HG03432 (cell line): Measurements from ENCODE around the gene DNAJC17.

ENCODE experiments used
- ATAC-seq: cut with Tn5 transposase; IDR thresholded peaks from one replicate; pipeline ENCODE4 v1.9.1; 2021; ENCODE audit warnings: mild to moderate bottlenecking, moderate library complexity; ENCODE audit not compliant: unreplicated experiment

The DNAJC17 gene, protein sequence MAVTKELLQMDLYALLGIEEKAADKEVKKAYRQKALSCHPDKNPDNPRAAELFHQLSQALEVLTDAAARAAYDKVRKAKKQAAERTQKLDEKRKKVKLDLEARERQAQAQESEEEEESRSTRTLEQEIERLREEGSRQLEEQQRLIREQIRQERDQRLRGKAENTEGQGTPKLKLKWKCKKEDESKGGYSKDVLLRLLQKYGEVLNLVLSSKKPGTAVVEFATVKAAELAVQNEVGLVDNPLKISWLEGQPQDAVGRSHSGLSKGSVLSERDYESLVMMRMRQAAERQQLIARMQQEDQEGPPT

DNA sequence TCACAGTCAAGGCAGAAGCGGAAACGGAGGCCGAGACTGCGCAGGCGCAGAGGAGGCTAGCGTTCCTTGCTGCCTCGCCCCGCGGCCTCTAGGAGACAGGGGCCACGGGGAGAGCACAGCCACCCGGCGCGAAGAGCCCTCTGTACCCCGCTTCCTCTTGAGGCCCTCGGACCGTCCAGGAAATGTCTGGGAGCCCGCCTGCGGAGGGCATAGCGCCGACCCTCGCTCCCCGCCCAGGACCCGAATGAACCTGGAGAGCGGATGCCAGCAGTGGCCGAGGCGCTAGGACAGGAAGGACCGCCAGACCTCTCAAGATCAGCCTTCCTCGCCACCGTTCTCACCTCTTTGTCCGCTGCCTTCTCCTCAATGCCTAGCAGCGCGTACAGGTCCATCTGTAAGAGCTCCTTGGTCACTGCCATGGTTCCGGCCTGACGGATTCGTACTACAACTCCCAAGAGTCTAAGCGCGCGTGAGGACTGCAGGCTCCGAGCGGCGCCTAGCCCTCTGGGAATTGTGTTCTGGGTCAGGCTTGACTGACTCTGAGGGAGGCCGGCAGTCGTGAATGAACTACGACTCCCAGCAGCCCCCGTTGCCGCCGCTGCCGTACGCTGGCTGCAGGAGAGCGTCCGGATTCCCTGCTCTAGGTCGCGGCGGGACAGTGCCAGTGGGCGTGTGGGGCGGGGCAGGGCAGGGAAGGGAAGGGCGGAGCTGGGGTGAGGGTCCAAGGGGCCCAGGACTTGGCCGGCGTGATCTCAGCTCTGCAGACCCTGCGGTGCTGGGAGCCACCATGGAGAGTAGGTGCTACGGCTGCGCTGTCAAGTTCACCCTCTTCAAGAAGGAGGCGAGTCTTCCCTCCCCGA, at the start of gene DNAJC17, which contains the start of gene ZFYVE19:
Gene DNAJC17 (minus strand): TSS at position 446 of the 860 bp plus-strand sequence. CDS start 27 bp downstream, at position 419.
Gene ZFYVE19 (plus strand): TSS at position 62 of the 860 bp plus-strand sequence. CDS start 501 bp downstream, at position 563.
- ATAC-seq = peak; percentile 93

DNA sequence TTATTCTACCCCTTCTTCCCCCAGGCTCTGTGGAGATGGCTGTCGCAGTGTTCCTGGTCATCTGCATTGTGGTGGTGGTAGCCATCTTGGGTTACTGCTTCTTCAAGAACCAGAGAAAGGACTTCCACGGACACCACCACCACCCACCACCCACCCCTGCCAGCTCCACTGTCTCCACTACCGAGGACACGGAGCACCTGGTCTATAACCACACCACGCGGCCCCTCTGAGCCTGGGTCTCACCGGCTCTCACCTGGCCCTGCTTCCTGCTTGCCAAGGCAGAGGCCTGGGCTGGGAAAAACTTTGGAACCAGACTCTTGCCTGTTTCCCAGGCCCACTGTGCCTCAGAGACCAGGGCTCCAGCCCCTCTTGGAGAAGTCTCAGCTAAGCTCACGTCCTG, 49.5 kb upstream of the DNAJC17 start:
- ATAC-seq = no peak

DNA sequence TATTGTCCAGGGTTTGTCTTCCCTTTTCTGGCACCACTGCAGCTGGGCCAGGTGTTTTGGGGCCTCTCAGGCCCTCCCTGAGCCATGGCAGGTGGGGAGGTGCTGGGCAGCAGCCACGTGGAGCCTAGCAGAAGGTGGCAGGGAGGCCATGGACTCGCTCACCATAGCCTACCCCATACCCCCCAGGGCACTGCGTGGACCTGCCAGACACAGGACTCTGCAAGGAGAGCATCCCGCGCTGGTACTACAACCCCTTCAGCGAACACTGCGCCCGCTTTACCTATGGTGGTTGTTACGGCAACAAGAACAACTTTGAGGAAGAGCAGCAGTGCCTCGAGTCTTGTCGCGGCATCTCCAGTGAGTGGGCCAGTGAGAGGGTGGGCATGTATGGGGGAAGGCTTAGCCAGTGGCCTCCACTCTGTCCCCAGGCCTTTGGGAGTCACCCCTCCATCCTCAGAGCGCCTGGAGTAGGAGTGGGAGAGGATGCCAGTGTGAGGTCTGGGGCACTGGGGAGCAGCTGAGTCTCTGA, 48.5 kb upstream of the DNAJC17 start:
- ATAC-seq = no peak

DNA sequence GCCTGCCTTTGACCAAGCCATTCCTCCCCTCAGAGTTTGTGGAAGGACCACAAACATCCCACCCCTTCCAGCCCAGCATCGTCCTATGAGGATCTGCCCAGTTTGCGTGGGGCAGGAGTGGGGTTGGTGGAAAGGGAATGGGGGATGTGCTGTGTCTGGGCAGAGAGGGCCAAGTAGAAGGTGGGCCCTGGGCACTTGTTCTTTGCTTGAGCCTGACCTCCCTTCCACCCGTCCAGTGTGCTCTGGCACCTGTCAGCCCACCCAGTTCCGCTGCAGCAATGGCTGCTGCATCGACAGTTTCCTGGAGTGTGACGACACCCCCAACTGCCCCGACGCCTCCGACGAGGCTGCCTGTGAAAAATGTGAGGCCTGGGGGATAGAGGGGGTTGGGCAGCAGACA, 46.9 kb upstream of the DNAJC17 start:
- ATAC-seq = no peak

DNA sequence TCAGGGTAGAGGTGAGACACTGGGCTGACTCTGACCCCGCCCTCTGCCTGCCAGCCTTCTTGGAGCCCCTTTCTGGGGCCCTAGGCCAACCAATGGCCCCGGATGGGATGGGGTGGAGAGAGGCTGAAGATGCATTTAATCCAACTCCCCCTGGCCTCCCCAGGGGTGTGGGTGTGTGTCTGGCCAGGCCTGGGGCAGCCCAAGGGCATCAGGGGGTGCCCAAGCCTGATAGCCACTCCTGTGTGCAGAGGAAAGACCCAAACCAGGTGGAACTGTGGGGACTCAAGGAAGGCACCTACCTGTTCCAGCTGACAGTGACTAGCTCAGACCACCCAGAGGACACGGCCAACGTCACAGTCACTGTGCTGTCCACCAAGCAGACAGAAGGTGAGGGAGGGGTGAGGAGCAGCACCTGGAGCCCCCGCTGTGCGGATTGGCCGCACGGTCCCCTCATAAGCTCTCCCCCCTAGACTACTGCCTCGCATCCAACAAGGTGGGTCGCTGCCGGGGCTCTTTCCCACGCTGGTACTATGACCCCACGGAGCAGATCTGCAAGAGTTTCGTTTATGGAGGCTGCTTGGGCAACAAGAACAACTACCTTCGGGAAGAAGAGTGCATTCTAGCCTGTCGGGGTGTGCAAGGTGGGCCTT, 46.1 kb upstream of the DNAJC17 start:
- no peak for ATAC-seq

DNA sequence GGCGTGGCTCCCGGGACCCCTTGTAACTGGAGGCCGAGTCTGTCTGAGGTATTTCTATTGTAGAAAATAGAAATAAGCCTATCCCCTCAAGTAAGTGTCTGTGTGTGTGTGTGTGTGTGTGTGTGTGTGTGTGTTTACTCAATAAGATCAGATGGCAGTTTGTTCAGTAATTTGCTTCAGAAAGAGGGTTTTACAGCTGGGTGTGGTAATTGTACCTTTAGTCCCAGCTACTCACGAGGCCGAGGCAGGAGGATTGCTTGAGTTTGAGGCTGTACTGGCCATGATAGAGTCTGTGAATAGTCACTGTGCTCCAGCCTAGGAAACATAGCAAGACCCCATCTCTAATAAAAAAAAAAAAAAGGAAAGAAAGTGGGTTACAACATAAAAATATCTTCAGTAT, 45.3 kb upstream of the DNAJC17 start:
- no peak for ATAC-seq

DNA sequence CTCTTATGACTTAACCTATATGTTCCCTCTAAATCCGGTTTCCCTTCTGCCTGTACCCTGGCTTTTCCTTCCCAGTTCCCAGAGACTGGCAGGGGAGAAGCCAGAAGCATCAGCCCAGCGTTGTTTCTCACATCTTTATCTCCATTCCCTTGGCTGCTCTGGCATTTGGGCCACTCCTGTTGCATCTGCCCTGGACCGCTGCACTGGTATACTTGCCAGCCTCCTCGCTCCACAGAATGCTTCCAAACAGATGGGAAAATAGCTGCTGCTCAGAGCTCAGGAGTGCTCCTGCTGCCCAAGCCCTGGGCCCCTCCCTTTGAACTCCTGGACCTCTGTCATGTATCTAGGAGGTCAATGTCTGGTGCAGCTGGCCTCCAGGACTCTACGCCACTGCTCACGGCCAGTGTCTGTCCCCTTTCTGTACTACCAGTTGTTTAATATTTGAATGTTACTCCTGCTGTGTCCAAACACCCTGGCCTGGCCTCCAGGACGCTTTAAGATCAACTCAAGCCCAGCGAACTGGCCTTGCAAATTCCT, 43.4 kb upstream of the DNAJC17 start:
- no peak for ATAC-seq

DNA sequence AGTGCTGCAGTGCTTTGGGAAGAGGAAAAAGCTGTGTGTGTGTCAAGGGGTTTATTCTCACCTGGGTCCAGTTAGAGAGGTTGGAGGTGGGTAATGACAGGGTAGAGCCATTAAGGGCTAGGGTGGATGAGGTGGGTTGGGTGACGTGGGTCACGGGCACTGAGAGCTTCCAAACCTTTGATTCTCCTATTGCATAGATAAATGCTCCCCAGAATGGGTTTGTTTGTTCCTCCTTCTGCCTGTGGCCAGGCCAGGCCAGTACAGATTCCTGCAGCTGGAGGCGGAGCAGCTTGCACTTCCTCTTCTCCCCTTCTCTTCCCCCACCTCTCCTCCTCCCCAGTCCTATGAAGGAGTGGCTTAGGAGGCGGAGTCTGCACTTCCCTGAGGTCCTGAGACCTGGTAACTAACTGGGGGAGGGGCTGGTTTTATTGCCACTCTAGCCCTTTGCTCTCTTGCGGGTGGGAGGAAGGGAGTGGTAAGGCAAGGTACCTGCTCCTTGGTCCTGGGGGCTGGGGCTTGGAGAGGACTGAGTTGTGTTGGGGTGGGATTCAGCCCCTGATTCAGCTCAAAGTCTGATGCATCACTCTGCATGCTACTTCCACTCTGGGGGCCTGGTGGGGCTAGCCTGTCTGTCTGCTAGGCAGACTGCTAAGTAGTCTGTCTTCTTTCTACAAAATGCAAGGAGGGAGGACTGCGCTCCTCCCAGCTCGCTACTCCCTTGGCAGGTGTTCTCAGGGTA, 40.1 kb upstream of the DNAJC17 start:
- ATAC-seq = peak; percentile 79

DNA sequence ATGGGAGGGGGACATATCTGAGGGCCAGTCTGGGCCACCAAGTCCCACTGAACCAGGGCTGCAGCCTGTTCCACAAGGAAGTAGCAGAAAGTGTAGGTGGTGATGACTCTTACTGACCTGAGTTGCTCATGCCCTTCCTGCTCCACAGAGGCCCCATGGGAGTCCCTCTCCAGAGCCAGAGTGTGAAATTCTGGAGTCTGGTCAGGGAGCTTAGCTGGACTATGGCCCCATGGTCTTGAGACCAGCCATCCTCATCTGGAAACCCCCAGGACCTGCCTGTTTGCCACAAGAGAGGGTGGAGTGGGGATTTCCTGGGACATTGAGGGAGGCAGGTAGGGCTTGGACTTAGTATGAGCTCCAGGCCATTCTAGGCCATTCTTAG, 39.6 kb upstream of the DNAJC17 start:
- peak; percentile 17 for ATAC-seq

DNA sequence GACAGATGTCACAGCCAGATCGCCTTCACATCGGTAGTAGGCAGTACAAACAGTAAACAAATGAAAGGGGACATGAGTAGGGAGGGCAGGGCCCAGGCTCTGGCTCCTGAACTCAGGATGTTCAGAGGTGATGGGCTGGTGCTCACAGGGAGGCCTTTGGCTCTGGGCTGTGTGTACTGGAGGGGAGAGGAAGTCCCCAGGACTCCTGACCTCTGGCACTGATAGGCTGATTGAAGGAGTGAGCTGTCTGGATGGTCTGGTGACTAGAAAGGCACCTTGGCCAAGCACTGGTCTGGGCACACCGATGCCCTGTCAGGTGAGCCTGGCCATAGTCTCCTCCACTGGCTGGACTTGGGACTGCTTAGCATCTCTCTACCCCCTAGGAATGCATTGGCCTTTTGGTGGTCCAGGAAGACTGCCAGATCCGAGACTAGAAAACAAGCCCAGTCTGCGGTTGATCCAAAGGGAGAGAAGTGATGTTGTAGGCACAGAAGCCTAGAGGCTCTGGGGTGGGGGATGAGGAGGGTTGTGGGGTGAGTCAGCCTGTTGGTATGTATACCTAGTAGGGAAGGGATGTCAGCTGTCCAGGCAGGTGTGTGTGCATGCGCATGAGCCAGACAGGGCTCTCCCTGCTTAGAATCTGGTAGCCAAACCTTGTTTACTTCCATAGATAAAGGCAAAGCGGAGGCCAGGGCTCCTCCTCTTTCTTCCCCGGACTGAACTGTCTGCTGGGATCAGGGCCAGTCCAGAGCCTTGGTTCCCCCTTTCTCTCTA, 38.4 kb upstream of the DNAJC17 start:
- ATAC-seq = no peak

DNA sequence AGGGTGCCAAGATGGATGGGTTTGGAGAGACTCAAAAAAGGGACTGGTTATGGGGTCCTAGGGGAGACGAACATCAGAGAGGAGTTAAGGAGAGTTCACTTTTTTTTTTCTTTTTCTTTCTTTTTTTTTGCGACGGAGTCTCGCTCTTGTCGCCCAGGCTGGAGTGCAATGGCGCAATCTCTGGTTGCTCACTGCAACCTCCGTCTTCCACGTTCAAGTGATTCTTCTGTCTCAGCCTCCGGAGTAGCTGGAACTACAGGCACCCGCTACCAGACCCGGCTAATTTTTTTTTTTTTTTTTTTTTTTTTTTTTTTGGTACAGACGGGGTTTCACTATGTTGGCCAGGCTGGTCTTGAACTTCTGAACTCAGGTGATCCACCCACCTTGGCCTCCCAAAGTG, 37.8 kb upstream of the DNAJC17 start:
- ATAC-seq = no peak

DNA sequence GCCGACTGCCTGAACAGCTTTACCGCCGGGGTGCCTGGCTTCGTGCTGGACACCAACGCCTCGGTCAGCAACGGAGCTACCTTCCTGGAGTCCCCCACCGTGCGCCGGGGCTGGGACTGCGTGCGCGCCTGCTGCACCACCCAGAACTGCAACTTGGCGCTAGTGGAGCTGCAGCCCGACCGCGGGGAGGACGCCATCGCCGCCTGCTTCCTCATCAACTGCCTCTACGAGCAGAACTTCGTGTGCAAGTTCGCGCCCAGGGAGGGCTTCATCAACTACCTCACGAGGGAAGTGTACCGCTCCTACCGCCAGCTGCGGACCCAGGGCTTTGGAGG, 37.4 kb upstream of the DNAJC17 start:
- no peak for ATAC-seq

DNA sequence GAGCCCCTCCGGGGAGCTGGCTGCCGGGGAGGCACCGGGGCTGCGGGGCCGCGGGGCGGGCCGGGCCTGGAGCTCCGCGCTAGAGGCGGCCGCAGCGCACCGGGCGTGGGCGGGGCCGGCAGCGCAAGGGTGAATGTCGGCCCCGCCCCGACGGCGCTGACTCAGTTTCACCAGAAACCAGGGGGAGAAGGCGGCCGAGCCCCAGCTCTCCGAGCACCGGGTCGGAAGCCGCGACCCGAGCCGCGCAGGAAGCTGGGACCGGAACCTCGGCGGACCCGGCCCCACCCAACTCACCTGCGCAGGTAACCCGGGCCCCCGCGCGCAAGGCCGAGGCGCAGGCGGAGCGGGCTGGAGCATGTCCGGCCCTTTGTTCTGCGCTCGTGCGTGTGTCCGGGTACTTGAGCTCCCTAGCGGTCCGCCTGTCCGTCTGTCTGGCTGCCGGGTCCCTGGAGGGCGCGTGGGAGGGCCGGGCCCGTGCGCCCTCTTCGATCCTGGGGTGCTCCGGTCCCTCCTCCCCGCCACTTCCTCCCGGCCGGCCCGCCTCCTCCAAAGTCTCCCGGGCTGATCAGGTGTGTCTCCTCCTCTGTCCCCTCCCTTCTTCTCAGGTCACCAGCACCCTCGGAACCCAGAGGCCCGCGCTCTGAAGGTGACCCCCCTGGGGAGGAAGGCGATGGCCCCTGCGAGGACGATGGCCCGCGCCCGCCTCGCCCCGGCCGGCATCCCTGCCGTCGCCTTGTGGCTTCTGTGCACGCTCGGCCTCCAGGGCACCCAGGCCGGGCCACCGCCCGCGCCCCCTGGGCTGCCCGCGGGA, 36.8 kb upstream of the DNAJC17 start, which contains the start of gene SPINT1:
Gene SPINT1 (plus strand): TSS at position 164 of the 811 bp plus-strand sequence. CDS start 507 bp downstream, at position 671.
- ATAC-seq = no peak

DNA sequence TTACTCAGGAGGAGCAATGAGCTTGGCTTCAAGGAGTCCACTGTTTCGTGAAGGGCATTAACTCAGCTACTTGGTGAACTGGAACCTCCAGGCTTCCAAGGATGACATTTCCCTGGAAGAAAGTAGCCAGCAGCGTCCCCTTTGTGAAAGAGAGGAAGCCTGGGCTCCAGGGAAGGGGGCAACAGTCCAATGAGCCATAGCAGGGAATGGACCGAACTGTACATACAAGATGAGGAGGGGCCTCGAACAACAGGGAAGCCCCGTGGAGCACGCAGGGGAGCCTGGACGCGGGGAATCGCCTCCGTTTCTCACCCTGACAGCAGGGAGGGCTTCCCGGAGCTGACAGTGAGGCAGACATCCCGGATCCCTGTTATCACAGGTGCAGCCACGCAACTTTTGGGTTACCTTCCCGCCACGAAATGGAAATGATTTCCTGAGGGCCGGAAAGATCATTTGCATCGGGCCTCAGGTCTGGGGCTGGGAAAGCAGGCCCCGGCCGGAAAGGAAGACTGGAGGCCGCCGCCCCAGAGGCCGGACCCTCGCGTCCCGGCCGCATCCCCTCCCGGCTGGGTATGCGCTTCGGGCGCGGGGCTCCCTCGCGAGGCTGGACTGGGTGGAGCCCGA, 36.1 kb upstream of the DNAJC17 start:
- ATAC-seq = no peak

DNA sequence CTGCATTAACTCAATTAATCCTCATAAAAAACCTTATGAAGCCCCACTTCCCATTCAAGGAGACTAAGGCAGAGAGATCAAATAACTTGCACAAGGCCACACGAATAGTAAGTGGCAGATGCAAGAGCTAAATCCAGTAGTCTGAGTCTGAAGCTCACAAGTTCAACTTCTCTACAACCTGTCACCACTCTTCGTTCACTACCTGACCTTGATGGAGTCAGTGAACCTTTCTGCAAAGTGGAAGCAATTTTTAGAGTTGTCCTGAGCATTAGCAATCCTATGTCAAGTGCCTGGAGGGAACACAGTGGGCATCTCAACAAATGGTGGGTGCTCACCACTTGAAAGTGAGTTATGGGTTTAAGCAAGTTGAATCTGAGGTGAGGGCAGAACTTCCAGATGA, 34.5 kb upstream of the DNAJC17 start:
- ATAC-seq = no peak

DNA sequence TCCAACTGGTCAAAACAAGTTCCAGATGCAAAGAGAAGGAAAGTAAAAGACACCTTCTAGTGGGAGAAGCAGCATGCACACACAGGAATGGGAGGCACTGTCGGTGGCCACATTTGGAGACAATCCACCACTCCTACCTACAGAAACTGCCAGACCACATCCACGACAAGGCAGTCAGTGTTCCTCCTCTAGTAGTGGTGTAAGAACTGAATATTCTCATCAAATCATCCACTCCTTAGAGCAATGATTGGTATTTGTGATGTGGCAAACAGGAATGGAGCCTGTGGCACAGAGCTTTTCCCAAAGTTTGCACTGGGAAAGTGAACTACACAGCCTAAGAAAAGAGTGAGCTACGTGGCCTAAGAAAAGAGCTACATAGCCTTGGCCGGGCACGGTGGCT, 31.5 kb upstream of the DNAJC17 start:
- ATAC-seq = no peak

DNA sequence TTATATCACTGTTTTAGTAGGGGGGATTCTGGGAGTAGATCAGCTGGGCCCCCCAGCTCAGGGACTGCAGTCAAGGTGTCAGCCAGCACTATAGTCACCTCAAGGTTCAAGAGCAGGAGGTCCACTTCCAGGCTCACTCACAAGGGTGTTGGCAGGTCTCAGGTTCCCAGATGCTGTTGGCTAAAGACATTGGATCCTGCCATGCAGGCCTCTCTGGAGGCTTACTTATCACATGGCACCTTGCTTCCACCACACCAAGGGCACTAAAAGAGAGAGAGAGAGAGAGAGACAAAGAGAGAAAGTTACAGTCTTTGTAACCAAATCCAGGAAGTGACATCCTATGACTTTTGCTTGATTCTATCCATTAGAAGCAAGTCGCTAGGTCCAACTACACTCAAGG, 28.7 kb upstream of the DNAJC17 start:
- ATAC-seq = no peak

DNA sequence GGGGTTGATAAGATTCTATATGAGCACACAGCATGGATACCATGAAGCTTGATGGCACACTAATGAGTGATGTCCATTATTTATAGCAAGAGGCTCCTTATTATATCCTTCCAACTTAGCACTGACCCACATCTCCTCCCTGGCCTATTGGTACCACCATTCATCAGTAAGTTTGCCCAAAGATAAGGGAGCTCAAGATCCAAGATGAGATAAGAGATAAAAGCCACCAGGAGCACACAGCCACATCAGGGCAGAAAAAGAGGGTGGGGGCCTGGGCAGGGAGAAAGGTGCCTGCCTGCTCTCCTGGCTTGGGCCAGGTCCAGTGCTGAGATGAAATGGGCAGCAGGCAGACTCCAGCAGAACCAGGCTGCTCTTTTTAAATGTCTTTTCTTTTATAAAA, 25.6 kb upstream of the DNAJC17 start:
- ATAC-seq = no peak
